H54 (cell line): ENCODE data around the gene MTMR1.

ENCODE experiments used
- DNase-seq: peaks from one replicate; pipeline ENCODE4 v3.0.0; 2011; ENCODE audit warnings: low spot score, mixed read lengths; ENCODE audit not compliant: insufficient read length
- FAIRE-seq: peaks from 3 replicates; lab custom pipeline; 2011; peaks lifted over from hg19 to GRCh38; lab: Jason Lieb, UNC
- POLR2A ChIP-seq: IDR thresholded peaks from 2 replicates; pipeline ENCODE4 v1.6.1; 2011; ENCODE audit warnings: low read depth, mild to moderate bottlenecking, low read length

Gene MTMR1

GRCh38 chrX:150704030-150704613, 10.9 kb downstream of the MTMR1 start:
- TF ChIP-seq POLR2A: no peak
- DNase-seq (no peak), FAIRE-seq (no peak)

- DNase-seq: no peak
- no peak for FAIRE-seq
- no peak for TF ChIP-seq POLR2A
These were observed 19.4 kb downstream of the MTMR1 start for GRCh38 chrX:150712619-150713018.

- DNase-seq: no peak
- TF ChIP-seq POLR2A: no peak
- FAIRE-seq: peak; percentile 27
These were observed 22.0 kb downstream of the MTMR1 start for GRCh38 chrX:150715184-150715583.

GRCh38 chrX:150719621-150720020, 26.4 kb downstream of the MTMR1 start:
- no peak for TF ChIP-seq POLR2A
- FAIRE-seq (no peak), DNase-seq (no peak)

- no peak for FAIRE-seq
These were observed 36.8 kb downstream of the MTMR1 start for GRCh38 chrX:150729956-150730355.

GRCh38 chrX:150730719-150731118, 37.5 kb downstream of the MTMR1 start:
- DNase-seq (no peak), FAIRE-seq (no peak)
- no peak for TF ChIP-seq POLR2A

More at GRCh38 chrX:150729956-150730355, 36.8 kb downstream of the MTMR1 start:
- no peak for TF ChIP-seq POLR2A
- no peak for DNase-seq

GRCh38 chrX:150731795-150732194, 38.6 kb downstream of the MTMR1 start:
- TF ChIP-seq POLR2A: no peak
- DNase-seq (peak; percentile 46), FAIRE-seq (peak; percentile 90)

- no peak for TF ChIP-seq POLR2A
- DNase-seq (no peak), FAIRE-seq (no peak)
These were observed 43.3 kb downstream of the MTMR1 start for GRCh38 chrX:150736475-150736874.

GRCh38 chrX:150752124-150752523, 58.9 kb downstream of the MTMR1 start:
- DNase-seq (no peak), FAIRE-seq (no peak)
- no peak for TF ChIP-seq POLR2A

- DNase-seq (no peak), FAIRE-seq (no peak)
- TF ChIP-seq POLR2A: no peak
These were observed 60.2 kb downstream of the MTMR1 start for GRCh38 chrX:150753357-150753756.

- DNase-seq (no peak), FAIRE-seq (no peak)
- TF ChIP-seq POLR2A: no peak
These were observed 60.8 kb downstream of the MTMR1 start for GRCh38 chrX:150753968-150754367.

GRCh38 chrX:150757371-150757770, 64.2 kb downstream of the MTMR1 start:
- FAIRE-seq (no peak), DNase-seq (no peak)
- no peak for TF ChIP-seq POLR2A

- DNase-seq (no peak), FAIRE-seq (no peak)
- TF ChIP-seq POLR2A: no peak
These were observed 66.6 kb downstream of the MTMR1 start for GRCh38 chrX:150759568-150760416.

GRCh38 chrX:150761176-150761818, 68.1 kb downstream of the MTMR1 start:
- FAIRE-seq (no peak), DNase-seq (no peak)
- no peak for TF ChIP-seq POLR2A
